ENCODE measurements around the gene RPL31. TPM values are rescaled to one million over a fixed set of nuclear protein-coding genes. Genes with fewer than 3 reads are reported as not detected.
A peak's percentile ranks its signal among the peaks of the same experiment; 100 is the strongest.

Gene RPL31
- total RNA-seq, 1 donor from 2014 or later = 1,437 TPM

- TF ChIP-seq, protein P1, sequence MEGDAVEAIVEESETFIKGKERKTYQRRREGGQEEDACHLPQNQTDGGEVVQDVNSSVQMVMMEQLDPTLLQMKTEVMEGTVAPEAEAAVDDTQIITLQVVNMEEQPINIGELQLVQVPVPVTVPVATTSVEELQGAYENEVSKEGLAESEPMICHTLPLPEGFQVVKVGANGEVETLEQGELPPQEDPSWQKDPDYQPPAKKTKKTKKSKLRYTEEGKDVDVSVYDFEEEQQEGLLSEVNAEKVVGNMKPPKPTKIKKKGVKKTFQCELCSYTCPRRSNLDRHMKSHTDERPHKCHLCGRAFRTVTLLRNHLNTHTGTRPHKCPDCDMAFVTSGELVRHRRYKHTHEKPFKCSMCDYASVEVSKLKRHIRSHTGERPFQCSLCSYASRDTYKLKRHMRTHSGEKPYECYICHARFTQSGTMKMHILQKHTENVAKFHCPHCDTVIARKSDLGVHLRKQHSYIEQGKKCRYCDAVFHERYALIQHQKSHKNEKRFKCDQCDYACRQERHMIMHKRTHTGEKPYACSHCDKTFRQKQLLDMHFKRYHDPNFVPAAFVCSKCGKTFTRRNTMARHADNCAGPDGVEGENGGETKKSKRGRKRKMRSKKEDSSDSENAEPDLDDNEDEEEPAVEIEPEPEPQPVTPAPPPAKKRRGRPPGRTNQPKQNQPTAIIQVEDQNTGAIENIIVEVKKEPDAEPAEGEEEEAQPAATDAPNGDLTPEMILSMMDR (conservative IDR thresholded peaks at IDR 0.05; ENCODE audit: low read depth, low read length) = no peak
- no peak overlapping the region for H3K4me3 ChIP-seq (ENCODE audit: low read depth, low read length)
- DNase-seq (ENCODE audit: low read depth) = no peak
Measured at GRCh38 chr2:101006065-101006715, 4.1 kb downstream of the RPL31 start.

DNA sequence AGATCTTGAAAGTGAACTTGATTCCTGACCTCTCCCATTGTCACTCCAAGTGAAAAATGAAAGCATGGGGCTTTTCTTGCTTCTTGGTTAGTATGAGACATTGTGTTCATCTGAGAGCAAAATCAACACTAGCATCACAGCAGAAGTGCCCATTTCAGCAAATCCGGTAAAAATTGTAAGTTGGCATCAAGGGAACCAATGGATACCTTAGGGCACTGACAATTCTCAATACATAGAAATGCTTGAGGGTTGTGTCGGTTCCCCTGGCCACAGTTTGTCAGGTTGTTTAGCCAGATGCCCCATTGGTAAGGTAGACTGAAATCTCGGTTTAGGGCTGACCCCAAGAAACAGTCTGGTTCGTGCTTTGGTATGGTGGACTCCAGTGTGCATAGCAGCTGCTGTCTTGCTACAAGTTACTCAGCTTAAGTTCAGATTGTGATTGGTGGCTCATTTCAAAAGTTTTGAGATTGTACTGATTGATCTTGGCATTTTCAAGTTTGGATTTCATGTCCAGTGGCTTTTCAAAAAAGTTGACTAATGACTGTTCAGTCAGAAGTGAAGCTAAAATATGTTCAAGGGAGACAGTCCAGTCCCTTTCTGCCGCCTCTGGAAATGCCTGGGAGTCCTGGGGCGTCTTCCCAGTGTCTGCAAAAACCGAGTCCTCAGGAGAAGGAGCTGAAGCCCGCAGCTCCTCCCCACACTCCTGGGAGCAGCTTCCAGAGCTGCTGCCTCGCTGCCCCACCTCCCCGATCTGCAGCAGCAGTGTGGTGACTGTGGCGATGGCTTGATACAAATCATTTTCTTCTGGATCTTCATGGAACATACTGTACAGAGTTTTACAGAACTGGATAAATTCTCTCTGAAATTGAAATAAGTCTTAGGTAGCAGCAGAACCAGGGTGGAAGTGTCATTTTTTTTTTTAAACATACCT, 5.6 kb downstream of the RPL31 start:
- DNase-seq (ENCODE audit: low read depth) = no peak
- H3K4me3 ChIP-seq (ENCODE audit: low read depth, low read length) = no peak overlapping the region
- TF ChIP-seq, protein P1 (conservative IDR thresholded peaks at IDR 0.05; ENCODE audit: low read depth, low read length) = no peak

DNA sequence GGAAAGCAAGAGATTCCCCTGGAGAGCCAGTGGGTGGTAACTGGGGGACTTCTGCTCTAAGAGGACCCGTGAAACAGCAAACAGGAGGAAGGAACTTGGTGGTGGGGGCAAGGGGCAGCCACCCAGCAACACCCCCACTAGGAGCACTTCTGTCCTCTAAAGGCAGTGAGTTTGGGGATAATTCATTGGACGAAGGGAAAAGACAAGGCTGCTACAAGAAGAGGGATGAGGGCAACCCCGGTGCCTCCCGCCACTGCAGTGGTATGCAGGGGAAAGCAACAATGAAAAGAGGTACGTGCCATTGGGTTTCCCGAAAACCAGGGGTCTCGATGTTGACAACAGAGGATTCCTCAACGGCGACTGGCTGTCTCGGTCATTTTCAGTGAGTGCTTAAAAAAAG, 9.1 kb downstream of the RPL31 start:
- TF ChIP-seq, protein P1 (conservative IDR thresholded peaks at IDR 0.05; ENCODE audit: low read depth, low read length) = no peak
- no peak overlapping the region for H3K4me3 ChIP-seq (ENCODE audit: low read depth, low read length)
- DNase-seq (ENCODE audit: low read depth) = no peak

GRCh38 chr2:101012054-101012705, 10.1 kb downstream of the RPL31 start:
- no peak overlapping the region for H3K4me3 ChIP-seq (ENCODE audit: low read depth, low read length)
- TF ChIP-seq, protein P1 (conservative IDR thresholded peaks at IDR 0.05; ENCODE audit: low read depth, low read length) = no peak
- DNase-seq (ENCODE audit: low read depth) = no peak

DNA sequence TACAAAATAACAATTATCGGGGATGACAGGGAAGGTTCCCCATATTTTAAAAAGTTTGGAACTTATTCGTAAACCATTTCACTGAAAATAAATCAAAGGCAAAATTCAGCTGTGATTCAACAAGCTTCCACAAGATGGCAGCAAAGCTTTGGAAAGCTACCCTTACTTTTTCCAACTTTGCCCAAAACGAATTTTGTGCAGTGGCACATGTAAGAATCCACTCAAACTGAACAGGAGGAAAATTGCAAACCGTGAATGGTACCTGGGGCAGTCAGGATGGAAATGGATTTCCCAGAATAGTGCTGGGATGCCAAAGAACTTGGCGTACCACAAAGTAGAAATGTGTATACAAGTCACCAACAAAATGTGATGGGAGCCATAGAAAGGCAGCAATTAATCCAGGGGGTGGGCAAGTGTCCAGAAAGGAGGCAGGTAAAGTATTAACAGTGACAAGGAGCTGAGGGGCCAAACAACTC, 10.7 kb downstream of the RPL31 start:
- DNase-seq (ENCODE audit: low read depth) = no peak
- no peak overlapping the region for H3K4me3 ChIP-seq (ENCODE audit: low read depth, low read length)
- TF ChIP-seq, protein P1 (conservative IDR thresholded peaks at IDR 0.05; ENCODE audit: low read depth, low read length) = peak; percentile 85

DNA sequence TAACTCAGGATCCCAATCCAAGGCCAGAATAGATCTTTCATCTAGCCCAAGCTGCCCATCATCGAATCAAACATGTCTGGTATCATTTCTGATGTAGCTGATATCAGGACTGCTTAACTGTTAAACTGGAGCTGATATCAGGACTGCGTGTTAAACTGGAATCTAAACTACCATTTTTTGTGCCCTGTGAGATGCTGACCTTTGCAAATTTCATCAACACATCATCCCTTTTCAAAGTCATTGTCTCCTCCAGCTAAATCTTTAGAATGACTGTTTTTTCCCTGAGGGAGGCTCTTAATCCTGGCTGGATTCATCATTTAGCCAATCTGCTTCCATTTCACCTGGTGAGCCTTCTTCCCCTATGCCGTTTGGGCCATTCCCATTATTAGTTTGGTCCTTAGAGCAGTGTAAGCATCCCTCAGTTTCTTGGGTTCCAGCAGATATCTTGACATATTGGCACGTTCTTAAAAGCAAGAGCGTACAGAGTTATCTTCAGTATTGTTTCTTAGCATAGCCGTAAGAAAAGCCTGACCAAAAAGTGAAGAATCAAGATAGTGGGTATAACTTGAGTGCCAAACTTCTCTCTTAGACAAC, 12.3 kb downstream of the RPL31 start:
- no peak overlapping the region for H3K4me3 ChIP-seq (ENCODE audit: low read depth, low read length)
- DNase-seq (ENCODE audit: low read depth) = no peak
- TF ChIP-seq, protein P1 (conservative IDR thresholded peaks at IDR 0.05; ENCODE audit: low read depth, low read length) = no peak

Measured in epithelial cell of proximal tubule (primary cell).